ENCODE results near the gene TMEM185A.

- TF ChIP-seq EZH2 (IDR thresholded peaks at IDR 0.05; ENCODE audit: low read length, missing control alignments) (no peak), CTCF (conservative IDR thresholded peaks at IDR 0.05 in 1 of 2, IDR thresholded peaks at IDR 0.05 in 1 of 2; ENCODE audit: low read depth in 1 of 2, low read length in 2 of 2) (no peak)
Observed at GRCh38 chrX:149570668-149571067, 60.9 kb downstream of the TMEM185A start.
